Nephron (organoid): Measurements from ENCODE around the gene PSMD14.

Source experiments
- H3K27ac Mint-ChIP-seq, 3 experiments: 2 replicates each; pipeline ENCODE4 v1.8.0; 2020; ENCODE audit warnings: mixed read lengths in 3 of 3, mild to moderate bottlenecking in 2 of 3, moderate library complexity in 1 of 3
- H3K27me3 Mint-ChIP-seq: 2 replicates; pipeline ENCODE4 v1.8.0; 2021; ENCODE audit warnings: low read depth, mild to moderate bottlenecking, moderate library complexity, mixed read lengths
- H3K36me3 Mint-ChIP-seq: 2 replicates; pipeline ENCODE4 v1.8.0; 2020; ENCODE audit warnings: low read depth, mixed read lengths
- H3K4me1 Mint-ChIP-seq: 2 replicates; pipeline ENCODE4 v1.8.0; 2020; ENCODE audit warnings: mixed read lengths
- H3K4me3 Mint-ChIP-seq, 3 experiments: 2 replicates each; pipeline ENCODE4 v1.8.0; 2020; ENCODE audit warnings: mild to moderate bottlenecking in 3 of 3, mixed read lengths in 3 of 3, moderate library complexity in 2 of 3
- H3K9me3 Mint-ChIP-seq: 2 replicates; pipeline ENCODE4 v1.8.0; 2020; ENCODE audit warnings: mixed read lengths
- CTCF ChIP-seq, 3 experiments: fragments of 200-600 bp; sonication (generic); IDR thresholded peaks; one replicate each; pipeline ENCODE4 v1.5.0; 2021; ENCODE audit warnings: antibody characterized with exemption in 3 of 3; ENCODE audit not compliant: unreplicated experiment in 3 of 3

The PSMD14 gene

GRCh38 chr2:161374446-161374845 lies 66.2 kb downstream of the PSMD14 start:
- Mint-ChIP-seq H3K27me3 (no peaks in the 10 kb centered on the region), H3K36me3 (peaks cover 19% of the 10 kb centered on the region), H3K9me3 (no peaks in the 10 kb centered on the region), H3K4me1 (no peaks in the 10 kb centered on the region), H3K4me3 (no peak overlapping the region), H3K27ac (no peak overlapping the region)
- TF ChIP-seq CTCF (IDR thresholded peaks at IDR 0.05; ENCODE audit: unreplicated experiment in 3 of 3): no peak

- no peak overlapping the region for H3K4me3 Mint-ChIP-seq
- no peak for TF ChIP-seq CTCF (IDR thresholded peaks at IDR 0.05; ENCODE audit: unreplicated experiment in 3 of 3)
- H3K27me3 Mint-ChIP-seq: no peaks in the 10 kb centered on the region
- H3K4me1 Mint-ChIP-seq: no peaks in the 10 kb centered on the region
- H3K36me3 Mint-ChIP-seq: peaks cover 3% of the 10 kb centered on the region
- H3K9me3 Mint-ChIP-seq: no peaks in the 10 kb centered on the region
- no peak overlapping the region for H3K27ac Mint-ChIP-seq
Measured at GRCh38 chr2:161379740-161380139, 71.5 kb downstream of the PSMD14 start.

GRCh38 chr2:161381546-161381945 lies 73.3 kb downstream of the PSMD14 start:
- peaks cover under 1% of the 10 kb centered on the region for H3K36me3 Mint-ChIP-seq
- TF ChIP-seq CTCF (IDR thresholded peaks at IDR 0.05; ENCODE audit: unreplicated experiment in 3 of 3): no peak
- no peak overlapping the region for H3K4me3 Mint-ChIP-seq
- H3K27ac Mint-ChIP-seq: no peak overlapping the region
- no peaks in the 10 kb centered on the region for H3K4me1 Mint-ChIP-seq
- H3K27me3 Mint-ChIP-seq: no peaks in the 10 kb centered on the region
- no peaks in the 10 kb centered on the region for H3K9me3 Mint-ChIP-seq

- Mint-ChIP-seq H3K4me3 (no peak overlapping the region), H3K9me3 (no peaks in the 10 kb centered on the region), H3K27ac (no peak overlapping the region), H3K4me1 (no peaks in the 10 kb centered on the region), H3K27me3 (no peaks in the 10 kb centered on the region), H3K36me3 (no peaks in the 10 kb centered on the region)
- no peak for TF ChIP-seq CTCF (IDR thresholded peaks at IDR 0.05; ENCODE audit: unreplicated experiment in 3 of 3)
Measured at GRCh38 chr2:161382747-161383146, 74.5 kb downstream of the PSMD14 start.

- TF ChIP-seq CTCF (IDR thresholded peaks at IDR 0.05; ENCODE audit: unreplicated experiment in 3 of 3): no peak
- H3K9me3 Mint-ChIP-seq: no peaks in the 10 kb centered on the region
- no peak overlapping the region for H3K4me3 Mint-ChIP-seq
- H3K27me3 Mint-ChIP-seq: no peaks in the 10 kb centered on the region
- no peaks in the 10 kb centered on the region for H3K4me1 Mint-ChIP-seq
- H3K36me3 Mint-ChIP-seq: peaks cover 3% of the 10 kb centered on the region
- H3K27ac Mint-ChIP-seq: no peak overlapping the region
Measured at GRCh38 chr2:161384864-161385263, 76.6 kb downstream of the PSMD14 start.

GRCh38 chr2:161386228-161386824 lies 78.1 kb downstream of the PSMD14 start:
- no peak overlapping the region for H3K4me3 Mint-ChIP-seq
- no peak for TF ChIP-seq CTCF (IDR thresholded peaks at IDR 0.05; ENCODE audit: unreplicated experiment in 3 of 3)
- H3K36me3 Mint-ChIP-seq: peaks cover 3% of the 10 kb centered on the region
- no peak overlapping the region for H3K27ac Mint-ChIP-seq
- no peaks in the 10 kb centered on the region for H3K27me3 Mint-ChIP-seq
- H3K9me3 Mint-ChIP-seq: no peaks in the 10 kb centered on the region
- no peaks in the 10 kb centered on the region for H3K4me1 Mint-ChIP-seq
